HG03139 (cell line): Measurements from ENCODE around the gene TMEM52B.

Experiments
- ATAC-seq: cut with Tn5 transposase; IDR thresholded peaks from one replicate; pipeline ENCODE4 v1.9.1; 2021; ENCODE audit not compliant: unreplicated experiment

Gene TMEM52B

DNA sequence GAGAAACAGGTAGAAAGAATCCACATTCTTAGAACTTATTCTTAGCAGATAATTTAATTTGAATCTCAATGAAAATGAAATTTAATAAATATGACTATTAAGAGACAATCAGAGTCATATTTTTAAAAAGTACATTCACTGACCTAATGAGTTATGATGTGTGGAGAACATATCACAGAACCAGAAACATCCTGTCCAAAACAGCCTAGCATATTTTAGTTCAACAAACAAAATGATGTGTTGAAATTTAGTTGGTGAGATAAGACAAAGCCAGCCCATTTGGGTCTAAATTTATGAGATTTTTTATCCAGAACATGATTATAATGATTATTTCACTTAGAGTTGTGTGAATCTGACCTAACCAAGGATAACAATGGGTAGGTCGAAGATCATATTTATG is 59.7 kb downstream of the TMEM52B start:
- no peak for ATAC-seq

DNA sequence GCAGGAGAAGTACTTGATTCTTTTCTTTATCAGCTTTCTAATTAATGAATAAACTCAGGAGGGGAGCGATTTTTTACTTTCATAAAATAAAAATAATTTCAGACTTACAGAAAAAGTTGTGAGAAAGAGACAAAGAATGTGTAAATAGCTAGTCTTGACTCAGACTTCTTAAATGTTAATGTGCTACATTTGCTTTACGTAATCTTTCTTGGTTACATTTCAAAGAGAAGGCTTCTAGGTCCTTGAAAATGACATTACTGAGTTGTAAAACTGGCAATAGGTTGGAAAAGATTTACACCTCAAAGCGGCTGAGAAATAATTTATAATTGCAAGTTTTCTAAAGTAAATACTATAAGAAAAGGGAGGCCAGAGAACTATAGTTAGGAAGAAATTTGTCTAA is 62.5 kb downstream of the TMEM52B start:
- no peak for ATAC-seq
